GM20431 (cell line): ENCODE results near the gene ACOT4.
"Not testable (repeated sequence)": the region's sequence is repeated elsewhere in the genome, so short reads cannot be mapped to it uniquely, and the experiment has no call there.

Experiments
- in situ Hi-C: fragments of 300-500 bp; cut with MseI, MboI; formaldehyde crosslinking; loops from one replicate; pipeline ENCODE4 v1.15.0; 2020; ENCODE audit warnings: low sequenced_read_pairs; ENCODE audit not compliant: unreplicated experiment

ACOT4 gene

GRCh38 chr14:73630009-73630780, 38.5 kb downstream of the ACOT4 start:
- in situ Hi-C loops, result no loop called here

DNA sequence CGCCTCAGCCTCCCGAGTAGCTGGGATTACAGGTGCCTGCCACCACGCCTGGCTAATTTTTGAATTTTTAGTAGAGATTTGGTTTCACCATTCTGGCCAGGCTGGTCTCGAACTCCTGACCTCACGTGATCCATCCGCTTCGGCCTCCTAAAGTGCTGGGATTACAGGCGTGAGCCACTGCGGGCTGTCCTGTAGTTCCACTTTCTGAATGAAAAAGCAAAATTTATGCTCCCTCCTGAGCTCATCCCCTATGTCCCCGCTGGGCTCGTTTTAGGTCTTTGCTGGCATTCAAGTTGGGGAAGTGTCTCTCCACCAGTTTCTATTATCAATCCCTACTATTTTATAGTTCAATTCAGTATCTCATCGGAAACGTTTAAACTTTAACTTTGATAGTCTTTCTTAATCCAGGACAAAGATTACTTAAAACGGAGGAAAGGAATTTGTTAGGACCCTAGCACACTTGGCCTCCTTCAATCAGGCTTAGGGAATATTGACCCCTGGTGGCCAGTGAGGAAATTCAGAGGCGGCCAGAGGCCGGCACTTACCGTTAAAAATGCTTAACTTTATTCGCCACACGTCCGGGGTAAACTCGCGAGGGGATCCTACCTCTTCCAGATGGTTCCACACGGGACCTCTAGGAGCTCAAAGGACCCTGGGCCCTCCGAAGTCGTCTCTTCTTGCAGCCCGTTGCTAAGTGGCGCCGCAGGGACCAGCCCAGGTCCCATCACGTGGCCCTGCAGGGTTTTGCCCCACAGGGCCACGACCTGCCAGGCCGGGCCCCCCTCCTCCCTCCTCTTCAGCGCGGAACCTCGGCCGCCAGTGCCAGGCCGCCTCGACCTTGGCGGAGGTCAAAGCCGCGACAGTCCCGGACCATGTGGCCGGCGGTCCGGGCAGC, 41.7 kb downstream of the ACOT4 start:
- in situ Hi-C loops, result no loop called here

DNA sequence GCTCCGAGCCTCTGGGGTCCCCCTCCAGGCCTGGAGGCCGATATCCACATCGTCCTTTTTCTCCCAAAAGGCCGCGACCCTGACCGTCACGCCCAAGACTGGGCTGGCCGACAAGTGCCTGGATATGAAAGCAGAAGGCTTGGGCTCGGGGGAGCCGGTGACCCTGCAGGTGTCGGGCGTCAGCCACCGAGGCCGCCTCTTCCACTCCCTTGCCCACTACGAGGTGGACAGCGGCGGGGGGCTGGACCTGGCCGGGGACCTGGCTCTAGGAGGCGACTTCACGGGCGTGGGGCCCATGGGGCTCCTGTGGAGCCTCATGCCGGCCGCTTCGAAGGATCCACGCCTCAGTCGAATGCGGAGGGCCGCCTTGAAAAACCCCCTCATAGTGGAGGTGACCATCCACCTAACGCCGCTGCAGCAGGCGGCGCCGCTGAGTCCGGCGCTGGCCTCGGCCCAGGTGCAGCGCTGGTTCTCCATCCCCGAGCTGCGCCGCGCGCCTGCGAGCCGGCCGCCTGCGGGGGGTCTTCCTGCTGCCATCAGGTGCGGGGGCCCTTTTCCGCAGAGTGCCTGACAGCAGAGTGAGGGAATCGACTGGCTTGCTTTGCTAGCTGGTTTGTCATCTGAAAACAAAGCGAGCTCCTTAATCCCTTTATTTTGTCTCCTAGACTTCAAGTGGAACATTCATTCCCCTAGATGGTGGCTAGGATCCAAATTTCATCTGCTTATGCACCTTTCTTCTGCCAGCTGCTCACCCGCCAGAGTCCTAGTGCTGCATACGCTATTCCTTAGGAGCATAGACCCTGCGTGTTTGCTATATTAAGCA, 42.5 kb downstream of the ACOT4 start:
- in situ Hi-C loops, result no loop called here

GRCh38 chr14:73636355-73636754, 44.7 kb downstream of the ACOT4 start:
- in situ Hi-C loops, result not testable (repeated sequence)

GRCh38 chr14:73637830-73638229, 46.2 kb downstream of the ACOT4 start:
- in situ Hi-C loops, result no loop called here

DNA sequence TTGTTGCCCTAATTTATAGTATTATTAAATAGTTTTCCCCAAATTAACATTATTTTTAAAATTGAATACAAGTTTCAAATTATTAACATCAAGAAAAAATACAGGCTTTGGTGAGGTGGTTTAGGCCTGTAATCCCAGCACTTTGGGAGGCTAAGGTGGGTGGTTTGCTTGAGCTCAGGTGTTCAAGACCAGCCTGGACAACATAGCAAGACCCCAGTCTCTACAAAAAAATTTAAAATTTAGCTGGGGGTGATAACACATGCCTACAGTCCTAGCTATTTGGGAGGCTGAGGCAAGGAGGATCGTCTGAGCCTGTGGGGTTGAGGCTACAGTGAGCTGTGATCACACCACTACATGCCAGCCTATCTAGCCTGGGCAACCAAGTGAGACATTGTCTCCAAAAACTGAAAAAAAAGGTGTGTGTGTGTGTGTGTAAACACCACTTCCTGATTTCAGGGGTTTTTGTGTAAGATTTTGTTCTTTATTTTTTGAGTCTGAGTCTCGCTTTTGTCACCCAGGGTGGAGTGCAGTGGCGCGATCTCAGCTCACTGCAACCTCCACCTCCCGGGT, 49.2 kb downstream of the ACOT4 start:
- in situ Hi-C loops, result no loop called here

- in situ Hi-C loops, result no loop called here
Observed at GRCh38 chr14:73644531-73645247, 53.0 kb downstream of the ACOT4 start, which contains the start of gene DNAL1. Gene DNAL1 (plus strand): TSS chr14:73644986. CDS start chr14:73645040, 54 bp downstream.

DNA sequence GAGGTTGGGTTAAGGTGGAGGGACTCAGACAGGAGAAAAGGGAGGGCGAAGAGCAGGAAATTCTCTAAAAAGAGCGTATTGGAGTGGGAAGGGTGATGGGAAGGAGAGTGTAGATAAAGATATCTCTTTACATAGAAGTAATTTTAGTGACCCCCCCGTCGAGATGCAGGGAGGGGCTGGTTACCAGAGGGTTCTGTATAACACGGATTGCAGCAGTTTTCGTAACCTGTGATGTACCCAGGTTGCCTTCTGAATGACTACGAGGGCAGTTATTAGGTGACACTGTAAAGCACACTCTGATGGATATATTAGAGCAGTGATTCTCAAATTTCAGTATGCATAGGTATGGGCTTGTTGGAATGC, 53.6 kb downstream of the ACOT4 start:
- in situ Hi-C loops, result no loop called here
